Measurements from ENCODE around the gene SBF2. TPM values are rescaled to one million over a fixed set of nuclear protein-coding genes. Genes with fewer than 3 reads are reported as not detected.
A peak's percentile ranks its signal among the peaks of the same experiment; 100 is the strongest.
"Not testable (repeated sequence)": the region's sequence is repeated elsewhere in the genome, so short reads cannot be mapped to it uniquely, and the experiment has no call there.

Gene SBF2
- total and polyA plus RNA-seq, 9 of the 15 experiments (the other 6 are each of a cell fraction or from before 2014, with no cell fraction given), result 0.80 to 9.5 (median 5.0) TPM

- ATAC-seq, result no peak
- H3K27me3 ChIP-seq (ENCODE audit: control insufficient read depth in 2 of 2, insufficient read depth in 2 of 2, low read length in 2 of 2), result no peaks in the 10 kb centered on the region
- no peaks in the 10 kb centered on the region for H3K79me2 ChIP-seq (ENCODE audit: control insufficient read depth, insufficient read depth, low read length)
- H4K20me1 ChIP-seq (replicated peaks; ENCODE audit: control insufficient read depth, insufficient read depth, low read length), result no peaks in the 10 kb centered on the region
- H3K9me1 ChIP-seq (ENCODE audit: control insufficient read depth, insufficient read depth, low read length), result no peaks in the 10 kb centered on the region
- TF ChIP-seq ZNF175 (CRISPR knock-in tag; IDR thresholded peaks at IDR 0.05; ENCODE audit: low read depth) (no peak), LEF1 (IDR thresholded peaks at IDR 0.05) (no peak)
- BruUV-seq (replicated peaks), result no TSS peak
- H3K27ac ChIP-seq (ENCODE audit: extremely low read depth, low read depth, low read length), result no peak overlapping the region
- intact Hi-C loops (cut with micrococcal nuclease), result no loop called here
- CTCF ChIA-PET (ENCODE audit: low intra/inter-chr PET ratio), result no interaction called here
- no peaks in the 10 kb centered on the region; a peak in 1 of 5 replicates for H3K4me1 ChIP-seq (replicated peaks in 1 of 2; ENCODE audit: control insufficient read depth in 2 of 2, insufficient read depth in 2 of 2, low read length in 2 of 2)
- no peaks in the 10 kb centered on the region for H3K36me3 ChIP-seq (ENCODE audit: control insufficient read depth, insufficient read depth, low read length)
- H3K9me3 ChIP-seq (replicated peaks; ENCODE audit: control insufficient read depth, insufficient read depth, low read depth, low read length), result no peaks in the 10 kb centered on the region
- no peak for FAIRE-seq
- no peak overlapping the region for H3K4me3 ChIP-seq
- no peak overlapping the region for H3K4me2 ChIP-seq (ENCODE audit: insufficient read depth, low read length)
- no peak overlapping the region for H3K9ac ChIP-seq (ENCODE audit: insufficient read depth in 1 of 2, low read depth in 2 of 2, low read length in 2 of 2)
- no peak for DNase-seq (ENCODE audit: extremely low read depth in 1 of 4, low spot score in 3 of 4)
- H2AFZ ChIP-seq (ENCODE audit: low read depth, low read length), result no peak overlapping the region
- POLR2A ChIA-PET, result interaction anchor here (0.8 kb wide), 1 partner anchor 10 kb away, joined by 3 read pairs; no protein-coding TSS in a partner anchor
- in situ Hi-C loops (cut with MboI), result no loop called here
Observed at GRCh38 chr11:9901943-9902342, 392.1 kb downstream of the SBF2 start.

DNA sequence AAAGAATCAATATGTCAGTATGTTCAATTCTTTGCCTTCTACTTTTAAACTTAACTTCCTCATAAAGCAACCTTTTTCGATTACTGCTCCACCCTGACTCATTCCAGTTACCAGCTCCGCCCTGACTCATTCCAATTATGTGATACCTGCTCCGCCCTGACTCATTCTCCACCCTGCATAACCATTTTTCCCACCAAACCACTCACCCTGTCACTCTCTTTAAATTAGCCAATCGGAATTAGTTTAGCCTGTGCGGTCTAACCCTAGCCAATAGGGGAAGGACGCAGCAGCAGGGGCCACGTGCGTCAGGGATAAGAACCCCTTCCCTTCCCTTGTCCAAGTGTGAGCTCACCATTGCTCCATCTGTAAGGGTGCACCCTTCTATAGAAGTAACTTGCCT is 393.8 kb downstream of the SBF2 start:
- H3K27me3 ChIP-seq (ENCODE audit: control insufficient read depth in 2 of 2, insufficient read depth in 2 of 2, low read length in 2 of 2); intact Hi-C loops (cut with micrococcal nuclease); H3K79me2 ChIP-seq (ENCODE audit: control insufficient read depth, insufficient read depth, low read length); H3K4me3 ChIP-seq; H3K9me3 ChIP-seq (replicated peaks; ENCODE audit: control insufficient read depth, insufficient read depth, low read depth, low read length); H3K9ac ChIP-seq (ENCODE audit: insufficient read depth in 1 of 2, low read depth in 2 of 2, low read length in 2 of 2); FAIRE-seq; H3K4me1 ChIP-seq (replicated peaks in 1 of 2; ENCODE audit: control insufficient read depth in 2 of 2, insufficient read depth in 2 of 2, low read length in 2 of 2); POLR2A ChIA-PET; H3K36me3 ChIP-seq (ENCODE audit: control insufficient read depth, insufficient read depth, low read length); in situ Hi-C loops (cut with MboI); BruUV-seq (replicated peaks); H3K9me1 ChIP-seq (ENCODE audit: control insufficient read depth, insufficient read depth, low read length); H2AFZ ChIP-seq (ENCODE audit: low read depth, low read length); H3K27ac ChIP-seq (ENCODE audit: extremely low read depth, low read depth, low read length); H3K4me2 ChIP-seq (ENCODE audit: insufficient read depth, low read length); H4K20me1 ChIP-seq (replicated peaks; ENCODE audit: control insufficient read depth, insufficient read depth, low read length): not testable (repeated sequence)
- 10% methylated on average over 6 of the region's 8 CpGs for WGBS (ENCODE audit: insufficient coverage, low coverage, missing lambda C conversion rate)
- ATAC-seq (peak; percentile 64), DNase-seq (ENCODE audit: extremely low read depth in 1 of 4, low spot score in 3 of 4) (peak in 1 of 4 experiments; percentile 46)
- CTCF ChIA-PET (ENCODE audit: low intra/inter-chr PET ratio), result interaction anchor here (0.5 kb wide), 1 partner anchor 59 kb away, joined by 3 read pairs; no protein-coding TSS in a partner anchor
- TF ChIP-seq NFE2 (IDR thresholded peaks at IDR 0.05; ENCODE audit: low read depth) (peak; percentile 53), PKNOX1 (IDR thresholded peaks at IDR 0.05) (peak; percentile 96)
- TF ChIP-seq, protein P1, sequence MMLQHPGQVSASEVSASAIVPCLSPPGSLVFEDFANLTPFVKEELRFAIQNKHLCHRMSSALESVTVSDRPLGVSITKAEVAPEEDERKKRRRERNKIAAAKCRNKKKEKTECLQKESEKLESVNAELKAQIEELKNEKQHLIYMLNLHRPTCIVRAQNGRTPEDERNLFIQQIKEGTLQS (IDR thresholded peaks at IDR 0.05), result peak; percentile 81
- TF ChIP-seq, protein P1 (CRISPR knock-in tag; conservative IDR thresholded peaks at IDR 0.05), result not testable (repeated sequence)
